Right renal pelvis (tissue), 4 donors: ENCODE results near the gene TMEM135. TPM values are rescaled to one million over a fixed set of nuclear protein-coding genes. Genes with fewer than 3 reads are reported as not detected.
A peak's percentile ranks its signal among the peaks of the same experiment; 100 is the strongest.
"Not testable (repeated sequence)": the region's sequence is repeated elsewhere in the genome, so short reads cannot be mapped to it uniquely, and the experiment has no call there.

Experiments used
- DNase-seq, 4 donors: peaks; one replicate each; pipeline ENCODE4 v3.0.0-alpha.2; 2013; ENCODE audit warnings: low read depth in 4 of 4, low spot score in 3 of 4, missing footprints in 1 of 4
- polyA plus RNA-seq, 4 donors: library from polyadenylated mRNA; unstranded; fragments of 120-200 nt; gene quantifications; one replicate each; pipeline ENCODE4 v1.2.1, GENCODE V29; 2013; ENCODE audit not compliant: insufficient read length in 4 of 4

TMEM135 gene
- polyA plus RNA-seq, 4 donors: 34.3 to 38.7 (median 37.0) TPM

- DNase-seq: no peak
Observed at GRCh38 chr11:87251560-87251959, 213.8 kb downstream of the TMEM135 start.

GRCh38 chr11:87252869-87253268 is 215.1 kb downstream of the TMEM135 start:
- DNase-seq: no peak

GRCh38 chr11:87254562-87254961 is 216.8 kb downstream of the TMEM135 start:
- DNase-seq: no peak

- no peak for DNase-seq
Observed at GRCh38 chr11:87255589-87255988, 217.9 kb downstream of the TMEM135 start.

- no peak for DNase-seq
Observed at GRCh38 chr11:87256694-87257340, 219.1 kb downstream of the TMEM135 start.

GRCh38 chr11:87258171-87258833 is 220.6 kb downstream of the TMEM135 start:
- DNase-seq: no peak

- no peak for DNase-seq
Observed at GRCh38 chr11:87259736-87260135, 222.0 kb downstream of the TMEM135 start.

- DNase-seq: no peak
Observed at GRCh38 chr11:87260811-87261210, 223.1 kb downstream of the TMEM135 start.

- DNase-seq: no peak
Observed at GRCh38 chr11:87263264-87263838, 225.6 kb downstream of the TMEM135 start.

- no peak for DNase-seq
Observed at GRCh38 chr11:87263979-87264378, 226.2 kb downstream of the TMEM135 start.

- DNase-seq: no peak
Observed at GRCh38 chr11:87265132-87265531, 227.4 kb downstream of the TMEM135 start.

- no peak for DNase-seq
Observed at GRCh38 chr11:87265979-87266378, 228.2 kb downstream of the TMEM135 start.

GRCh38 chr11:87266751-87267150 is 229.0 kb downstream of the TMEM135 start:
- DNase-seq: no peak

GRCh38 chr11:87271951-87272350 is 234.2 kb downstream of the TMEM135 start:
- not testable (repeated sequence) for DNase-seq

- no peak for DNase-seq
Observed at GRCh38 chr11:87275176-87275575, 237.4 kb downstream of the TMEM135 start.

- no peak for DNase-seq
Observed at GRCh38 chr11:87280143-87280542, 242.4 kb downstream of the TMEM135 start.

GRCh38 chr11:87281496-87281895 is 243.8 kb downstream of the TMEM135 start:
- DNase-seq: no peak

GRCh38 chr11:87284306-87284705 is 246.6 kb downstream of the TMEM135 start:
- no peak for DNase-seq

GRCh38 chr11:87285674-87286073 is 247.9 kb downstream of the TMEM135 start:
- DNase-seq: not testable (repeated sequence)

GRCh38 chr11:87286338-87286737 is 248.6 kb downstream of the TMEM135 start:
- no peak for DNase-seq

- DNase-seq: peak in 3 of 4 donors; percentile 53 to 61 (median 59)
Observed at GRCh38 chr11:87290304-87290922, 252.7 kb downstream of the TMEM135 start.

- DNase-seq: no peak
Observed at GRCh38 chr11:87292598-87292997, 254.9 kb downstream of the TMEM135 start.
